Measurements from ENCODE around the gene C16orf86.

C16orf86 gene

GRCh38 chr16:67656344-67657016, 10.1 kb upstream of the C16orf86 start:
- peaks cover 4% of the 10 kb centered on the region for H3K36me3 ChIP-seq (ENCODE audit: control insufficient read depth, insufficient read depth, low read length)
- H3K27ac ChIP-seq (ENCODE audit: low read depth, low read length): no peak overlapping the region
- peaks cover 11% of the 10 kb centered on the region for H3K4me1 ChIP-seq (ENCODE audit: control insufficient read depth, insufficient read depth, low read length)
- H3K9ac ChIP-seq (ENCODE audit: low read length): no peak overlapping the region
- no peak overlapping the region for H3K4me3 ChIP-seq (ENCODE audit: low read length)
- peaks cover 19% of the 10 kb centered on the region for H3K27me3 ChIP-seq (ENCODE audit: control insufficient read depth, insufficient read depth, low read length)

GRCh38 chr16:67657017-67657608, 9.5 kb upstream of the C16orf86 start:
- no peak overlapping the region for H3K27ac ChIP-seq (ENCODE audit: low read depth, low read length)
- H3K4me3 ChIP-seq (ENCODE audit: low read length): no peak overlapping the region
- H3K27me3 ChIP-seq (ENCODE audit: control insufficient read depth, insufficient read depth, low read length): peaks cover 14% of the 10 kb centered on the region
- peaks cover 4% of the 10 kb centered on the region for H3K36me3 ChIP-seq (ENCODE audit: control insufficient read depth, insufficient read depth, low read length)
- no peak overlapping the region for H3K9ac ChIP-seq (ENCODE audit: low read length)
- peaks cover 11% of the 10 kb centered on the region for H3K4me1 ChIP-seq (ENCODE audit: control insufficient read depth, insufficient read depth, low read length)

- Histone ChIP-seq H3K4me1 (ENCODE audit: control insufficient read depth, insufficient read depth, low read length) (peaks cover 11% of the 10 kb centered on the region), H3K9ac (ENCODE audit: low read length) (no peak overlapping the region), H3K4me3 (ENCODE audit: low read length) (no peak overlapping the region), H3K27me3 (ENCODE audit: control insufficient read depth, insufficient read depth, low read length) (peaks cover 12% of the 10 kb centered on the region), H3K27ac (ENCODE audit: low read depth, low read length) (no peak overlapping the region), H3K36me3 (ENCODE audit: control insufficient read depth, insufficient read depth, low read length) (peaks cover 4% of the 10 kb centered on the region)
These were observed 8.7 kb upstream of the C16orf86 start for GRCh38 chr16:67657751-67658518.

GRCh38 chr16:67658849-67659674, 7.6 kb upstream of the C16orf86 start:
- Histone ChIP-seq H3K4me3 (ENCODE audit: low read length) (peak overlapping the region; percentile 98), H3K36me3 (ENCODE audit: control insufficient read depth, insufficient read depth, low read length) (peaks cover 4% of the 10 kb centered on the region), H3K27ac (ENCODE audit: low read depth, low read length) (no peak overlapping the region), H3K9ac (ENCODE audit: low read length) (no peak overlapping the region), H3K27me3 (ENCODE audit: control insufficient read depth, insufficient read depth, low read length) (peaks cover 9% of the 10 kb centered on the region), H3K4me1 (ENCODE audit: control insufficient read depth, insufficient read depth, low read length) (peaks cover 11% of the 10 kb centered on the region)

GRCh38 chr16:67659675-67660563, 6.7 kb upstream of the C16orf86 start, which contains the start of gene ACD:
Gene ACD, minus strand, starts transcription at chr16:67660260. Its CDS starts 40 bp downstream, at chr16:67660220.
- peaks cover 4% of the 10 kb centered on the region for H3K36me3 ChIP-seq (ENCODE audit: control insufficient read depth, insufficient read depth, low read length)
- peak within 1 kb of the TSS; percentile 46 for H3K9ac ChIP-seq (ENCODE audit: low read length)
- peaks cover 11% of the 10 kb centered on the region for H3K4me1 ChIP-seq (ENCODE audit: control insufficient read depth, insufficient read depth, low read length)
- peak within 1 kb of the TSS; percentile 98 for H3K4me3 ChIP-seq (ENCODE audit: low read length)
- H3K27ac ChIP-seq (ENCODE audit: low read depth, low read length): peak within 1 kb of the TSS; percentile 90
- peaks cover 2% of the 10 kb centered on the region for H3K27me3 ChIP-seq (ENCODE audit: control insufficient read depth, insufficient read depth, low read length)

GRCh38 chr16:67660564-67661028, 6.0 kb upstream of the C16orf86 start, which contains the start of gene PARD6A:
Gene PARD6A, plus strand, starts transcription at chr16:67660960. Its CDS starts 79 bp downstream, at chr16:67661039.
- peaks cover 14% of the 10 kb centered on the region for H3K4me1 ChIP-seq (ENCODE audit: control insufficient read depth, insufficient read depth, low read length)
- no peaks in the 10 kb centered on the region for H3K27me3 ChIP-seq (ENCODE audit: control insufficient read depth, insufficient read depth, low read length)
- H3K27ac ChIP-seq (ENCODE audit: low read depth, low read length): peak within 1 kb of the TSS; percentile 90
- peaks cover 4% of the 10 kb centered on the region for H3K36me3 ChIP-seq (ENCODE audit: control insufficient read depth, insufficient read depth, low read length)
- peak within 1 kb of the TSS; percentile 46 for H3K9ac ChIP-seq (ENCODE audit: low read length)
- H3K4me3 ChIP-seq (ENCODE audit: low read length): peak within 1 kb of the TSS; percentile 98

- peak overlapping the region; percentile 5 for H3K9ac ChIP-seq (ENCODE audit: low read length)
- H3K27ac ChIP-seq (ENCODE audit: low read depth, low read length): peak overlapping the region; percentile 58
- H3K4me1 ChIP-seq (ENCODE audit: control insufficient read depth, insufficient read depth, low read length): peaks cover 19% of the 10 kb centered on the region
- no peaks in the 10 kb centered on the region for H3K27me3 ChIP-seq (ENCODE audit: control insufficient read depth, insufficient read depth, low read length)
- peak overlapping the region; percentile 98 for H3K4me3 ChIP-seq (ENCODE audit: low read length)
- H3K36me3 ChIP-seq (ENCODE audit: control insufficient read depth, insufficient read depth, low read length): peaks cover 4% of the 10 kb centered on the region
These were observed 5.4 kb upstream of the C16orf86 start for GRCh38 chr16:67661101-67661761.

GRCh38 chr16:67661886-67662652, 4.5 kb upstream of the C16orf86 start:
- Histone ChIP-seq H3K4me3 (ENCODE audit: low read length) (no peak overlapping the region), H3K27me3 (ENCODE audit: control insufficient read depth, insufficient read depth, low read length) (no peaks in the 10 kb centered on the region), H3K9ac (ENCODE audit: low read length) (no peak overlapping the region), H3K36me3 (ENCODE audit: control insufficient read depth, insufficient read depth, low read length) (peaks cover 1% of the 10 kb centered on the region), H3K27ac (ENCODE audit: low read depth, low read length) (no peak overlapping the region), H3K4me1 (ENCODE audit: control insufficient read depth, insufficient read depth, low read length) (peaks cover 21% of the 10 kb centered on the region)

- no peak overlapping the region for H3K27ac ChIP-seq (ENCODE audit: low read depth, low read length)
- no peak overlapping the region for H3K4me3 ChIP-seq (ENCODE audit: low read length)
- H3K27me3 ChIP-seq (ENCODE audit: control insufficient read depth, insufficient read depth, low read length): no peaks in the 10 kb centered on the region
- H3K9ac ChIP-seq (ENCODE audit: low read length): no peak overlapping the region
- no peaks in the 10 kb centered on the region for H3K36me3 ChIP-seq (ENCODE audit: control insufficient read depth, insufficient read depth, low read length)
- H3K4me1 ChIP-seq (ENCODE audit: control insufficient read depth, insufficient read depth, low read length): peaks cover 27% of the 10 kb centered on the region
These were observed 4.0 kb upstream of the C16orf86 start for GRCh38 chr16:67662653-67663010.

GRCh38 chr16:67663151-67663876, 3.3 kb upstream of the C16orf86 start:
- no peak overlapping the region for H3K27ac ChIP-seq (ENCODE audit: low read depth, low read length)
- H3K9ac ChIP-seq (ENCODE audit: low read length): no peak overlapping the region
- H3K4me3 ChIP-seq (ENCODE audit: low read length): no peak overlapping the region
- H3K27me3 ChIP-seq (ENCODE audit: control insufficient read depth, insufficient read depth, low read length): no peaks in the 10 kb centered on the region
- no peaks in the 10 kb centered on the region for H3K36me3 ChIP-seq (ENCODE audit: control insufficient read depth, insufficient read depth, low read length)
- peaks cover 31% of the 10 kb centered on the region for H3K4me1 ChIP-seq (ENCODE audit: control insufficient read depth, insufficient read depth, low read length)
